KMS-11 (cell line): ENCODE results near the gene SMC1B.

Experiments
- H2AFZ ChIP-seq: fragments of 200-600 bp; sonication (generic); 2 replicates; pipeline ENCODE4 v1.6.1; 2016; ENCODE audit warnings: antibody characterized with exemption, mixed run types, low read depth
- H3K27ac ChIP-seq: fragments of 200-600 bp; sonication (generic); 2 replicates; pipeline ENCODE4 v1.6.1; 2016; ENCODE audit warnings: mild to moderate bottlenecking, mixed run types
- H3K27me3 ChIP-seq: fragments of 200-600 bp; sonication (generic); 2 replicates; pipeline ENCODE4 v1.6.1; 2017; ENCODE audit warnings: mild to moderate bottlenecking, low read depth, mixed run types, moderate library complexity; ENCODE audit not compliant: insufficient read depth
- H3K36me3 ChIP-seq: fragments of 200-600 bp; sonication (generic); 2 replicates; pipeline ENCODE4 v1.6.1; 2017; ENCODE audit warnings: mild to moderate bottlenecking, mixed run types; ENCODE audit not compliant: insufficient read depth
- H3K4me1 ChIP-seq: fragments of 200-600 bp; sonication (generic); 2 replicates; pipeline ENCODE4 v1.6.1; 2016; ENCODE audit warnings: mild to moderate bottlenecking, low read depth, mixed run types; ENCODE audit not compliant: poor library complexity, severe bottlenecking
- H3K4me2 ChIP-seq: fragments of 200-600 bp; sonication (generic); 2 replicates; pipeline ENCODE4 v1.7.0; 2016; ENCODE audit warnings: mild to moderate bottlenecking, mixed run types
- H3K4me3 ChIP-seq: fragments of 200-600 bp; sonication (generic); IDR thresholded peaks from 2 replicates; pipeline ENCODE4 v1.6.1; 2017; ENCODE audit warnings: low read depth, low read length, mixed read lengths; ENCODE audit not compliant: insufficient read depth
- H3K79me2 ChIP-seq: fragments of 200-600 bp; sonication (generic); 2 replicates; pipeline ENCODE4 v1.6.1; 2016; ENCODE audit warnings: low read depth, mixed run types; ENCODE audit not compliant: insufficient read depth
- H3K9ac ChIP-seq: fragments of 200-600 bp; sonication (generic); 2 replicates; pipeline ENCODE4 v1.6.1; 2016; ENCODE audit warnings: mild to moderate bottlenecking, mixed run types
- H4K20me1 ChIP-seq: fragments of 200-600 bp; sonication (generic); 2 replicates; pipeline ENCODE4 v1.6.1; 2016; ENCODE audit warnings: mild to moderate bottlenecking, mixed run types; ENCODE audit not compliant: insufficient read depth
- TF ChIP-seq, protein P1 (sequence below): fragments of 200-600 bp; sonication (generic); conservative IDR thresholded peaks from 2 replicates; pipeline ENCODE4 v1.6.1; 2017; ENCODE audit warnings: low read depth, mild to moderate bottlenecking, antibody characterized with exemption, low read length, moderate library complexity, mixed read lengths

The SMC1B gene

DNA sequence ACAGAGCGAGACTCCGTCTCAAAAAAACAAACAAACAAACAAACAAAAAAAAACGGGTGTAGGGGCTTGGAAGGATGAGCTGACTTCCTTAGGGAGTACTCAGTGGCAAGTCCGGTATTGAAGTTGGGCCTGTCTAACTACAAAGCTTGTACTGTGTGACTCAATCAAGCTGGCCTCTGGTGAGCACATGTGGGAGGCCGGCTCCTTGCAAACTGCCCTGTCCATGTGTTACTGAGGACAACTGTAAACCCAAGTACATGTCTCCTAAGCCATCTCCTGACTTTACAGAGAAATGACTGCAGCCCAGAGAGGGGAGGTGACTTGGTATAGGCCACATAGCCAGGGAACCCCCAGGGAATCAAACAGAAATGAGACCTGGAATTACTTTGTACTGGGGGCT lies 11.7 kb upstream of the SMC1B start:
- Histone ChIP-seq H2AFZ (no peak overlapping the region), H3K4me1 (no peaks in the 10 kb centered on the region), H3K4me2 (no peak overlapping the region), H3K36me3 (no peaks in the 10 kb centered on the region), H3K79me2 (no peaks in the 10 kb centered on the region), H3K27ac (no peak overlapping the region), H4K20me1 (no peaks in the 10 kb centered on the region), H3K4me3 (no peak overlapping the region), H3K9ac (no peak overlapping the region), H3K27me3 (peaks cover 36% of the 10 kb centered on the region; the same call in 1 of the 2 replicates)
- TF ChIP-seq, protein P1, sequence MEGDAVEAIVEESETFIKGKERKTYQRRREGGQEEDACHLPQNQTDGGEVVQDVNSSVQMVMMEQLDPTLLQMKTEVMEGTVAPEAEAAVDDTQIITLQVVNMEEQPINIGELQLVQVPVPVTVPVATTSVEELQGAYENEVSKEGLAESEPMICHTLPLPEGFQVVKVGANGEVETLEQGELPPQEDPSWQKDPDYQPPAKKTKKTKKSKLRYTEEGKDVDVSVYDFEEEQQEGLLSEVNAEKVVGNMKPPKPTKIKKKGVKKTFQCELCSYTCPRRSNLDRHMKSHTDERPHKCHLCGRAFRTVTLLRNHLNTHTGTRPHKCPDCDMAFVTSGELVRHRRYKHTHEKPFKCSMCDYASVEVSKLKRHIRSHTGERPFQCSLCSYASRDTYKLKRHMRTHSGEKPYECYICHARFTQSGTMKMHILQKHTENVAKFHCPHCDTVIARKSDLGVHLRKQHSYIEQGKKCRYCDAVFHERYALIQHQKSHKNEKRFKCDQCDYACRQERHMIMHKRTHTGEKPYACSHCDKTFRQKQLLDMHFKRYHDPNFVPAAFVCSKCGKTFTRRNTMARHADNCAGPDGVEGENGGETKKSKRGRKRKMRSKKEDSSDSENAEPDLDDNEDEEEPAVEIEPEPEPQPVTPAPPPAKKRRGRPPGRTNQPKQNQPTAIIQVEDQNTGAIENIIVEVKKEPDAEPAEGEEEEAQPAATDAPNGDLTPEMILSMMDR: no peak

DNA sequence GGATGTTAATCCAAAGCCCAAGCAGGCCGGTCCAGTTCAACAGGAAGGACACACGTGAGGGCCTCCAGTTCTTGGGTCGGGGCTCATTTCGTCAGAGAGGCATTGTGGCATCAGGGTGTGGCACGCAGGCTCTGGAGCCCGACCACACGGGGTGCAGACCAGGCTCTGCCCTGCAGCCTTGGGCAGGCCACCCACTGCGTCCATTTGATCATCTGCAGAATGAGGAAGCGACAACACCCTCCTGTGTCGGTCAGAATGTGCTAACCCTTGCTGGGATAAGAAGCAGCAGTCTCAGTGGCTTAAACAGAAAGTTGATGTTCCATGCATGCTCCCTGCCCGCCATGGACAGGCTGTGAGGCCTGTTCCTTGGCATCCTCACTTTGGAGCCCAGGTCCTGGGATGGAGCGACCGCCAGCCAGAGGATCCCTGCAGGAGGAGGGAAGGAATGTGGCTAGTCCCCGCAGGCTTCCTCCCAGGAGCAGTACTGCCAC lies 10.9 kb upstream of the SMC1B start:
- TF ChIP-seq, protein P1: no peak
- H3K27me3 ChIP-seq: peaks cover 29% of the 10 kb centered on the region; the same call in 1 of the 2 replicates
- no peaks in the 10 kb centered on the region for H3K79me2 ChIP-seq
- no peak overlapping the region for H3K4me3 ChIP-seq
- no peak overlapping the region for H2AFZ ChIP-seq
- H3K9ac ChIP-seq: no peak overlapping the region
- no peak overlapping the region for H3K4me2 ChIP-seq
- H4K20me1 ChIP-seq: no peaks in the 10 kb centered on the region
- H3K4me1 ChIP-seq: no peaks in the 10 kb centered on the region
- no peaks in the 10 kb centered on the region for H3K36me3 ChIP-seq
- H3K27ac ChIP-seq: no peak overlapping the region

DNA sequence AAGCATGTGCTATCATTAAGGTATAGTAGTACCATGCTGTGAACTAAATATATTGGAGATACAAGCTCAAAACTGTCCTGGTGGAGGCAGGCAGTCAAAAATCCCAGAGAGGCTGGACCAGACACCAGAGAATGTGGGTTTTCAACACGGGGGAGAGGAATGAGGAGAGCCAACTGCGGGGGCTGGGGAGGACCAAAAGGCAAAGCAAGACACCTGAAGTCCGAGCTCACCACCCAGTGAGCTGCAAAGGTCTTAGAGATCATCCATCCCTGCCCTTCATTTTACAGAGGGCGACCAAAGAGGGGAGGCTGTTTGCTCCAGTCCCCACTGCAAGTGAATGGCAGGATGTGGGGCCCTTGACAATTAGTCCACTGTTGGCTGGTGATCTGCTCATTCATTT lies 10.1 kb upstream of the SMC1B start:
- H2AFZ ChIP-seq: no peak overlapping the region
- no peaks in the 10 kb centered on the region for H3K79me2 ChIP-seq
- H4K20me1 ChIP-seq: no peaks in the 10 kb centered on the region
- no peak overlapping the region for H3K9ac ChIP-seq
- H3K27ac ChIP-seq: no peak overlapping the region
- TF ChIP-seq, protein P1: no peak
- H3K27me3 ChIP-seq: peaks cover 22% of the 10 kb centered on the region; the same call in 1 of the 2 replicates
- H3K4me3 ChIP-seq: no peak overlapping the region
- H3K4me1 ChIP-seq: no peaks in the 10 kb centered on the region
- H3K4me2 ChIP-seq: no peak overlapping the region
- no peaks in the 10 kb centered on the region for H3K36me3 ChIP-seq

DNA sequence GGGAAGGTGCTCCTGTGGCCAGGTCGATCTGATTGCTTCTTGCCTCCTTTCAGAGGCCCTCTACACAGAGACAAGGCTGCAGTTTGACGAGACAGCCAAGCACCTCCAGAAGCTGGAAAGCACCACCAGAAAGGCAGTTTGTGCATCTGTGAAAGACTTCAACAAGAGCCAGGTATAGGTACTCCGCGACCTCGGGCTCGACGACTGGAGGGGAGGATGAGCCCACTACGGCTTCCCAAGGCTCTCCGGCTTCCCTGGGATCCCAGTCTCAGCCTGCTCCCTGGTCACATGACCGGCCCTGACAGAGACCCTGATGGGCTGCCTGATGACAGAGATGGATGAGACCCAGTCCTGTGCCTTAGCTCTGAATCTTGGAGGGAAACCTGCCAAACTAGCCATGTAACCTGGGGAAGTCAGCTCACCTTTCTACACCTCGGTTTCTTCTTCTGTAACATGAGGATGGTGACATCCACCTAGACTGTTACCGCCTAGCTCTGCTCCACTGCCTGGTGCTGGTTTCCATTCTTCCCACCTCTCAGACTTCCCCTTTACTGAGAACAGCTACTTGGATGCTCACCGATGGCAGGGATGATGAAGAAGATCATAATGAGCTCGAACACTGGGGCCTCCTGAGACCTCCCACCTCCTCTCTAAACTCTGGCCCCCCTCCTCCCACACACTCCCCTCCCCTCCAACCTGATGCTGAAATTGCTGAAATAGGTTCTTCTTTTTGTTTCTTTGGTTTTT lies 9.0 kb upstream of the SMC1B start:
- H3K4me2 ChIP-seq: no peak overlapping the region
- H3K27me3 ChIP-seq: peaks cover 16% of the 10 kb centered on the region; the same call in 1 of the 2 replicates
- H4K20me1 ChIP-seq: no peaks in the 10 kb centered on the region
- H3K27ac ChIP-seq: no peak overlapping the region
- H3K4me3 ChIP-seq: no peak overlapping the region
- TF ChIP-seq, protein P1: no peak
- H2AFZ ChIP-seq: no peak overlapping the region
- no peaks in the 10 kb centered on the region for H3K36me3 ChIP-seq
- H3K4me1 ChIP-seq: no peaks in the 10 kb centered on the region
- H3K9ac ChIP-seq: no peak overlapping the region
- no peaks in the 10 kb centered on the region for H3K79me2 ChIP-seq
